GM12875 (cell line): ENCODE measurements around the gene HPS3.
"Not testable (repeated sequence)": the region's sequence is repeated elsewhere in the genome, so short reads cannot be mapped to it uniquely, and the experiment has no call there.

Experiments used
- H3K4me3 ChIP-seq: one replicate; pipeline ENCODE4 v1.5.1; 2011; ENCODE audit warnings: low read depth, low read length, control low read depth
- CTCF ChIP-seq: IDR thresholded peaks from 2 replicates; pipeline ENCODE4 v1.5.1; 2011; ENCODE audit warnings: low read depth, mild to moderate bottlenecking, control low read depth, inconsistent platforms, low read length, moderate library complexity, borderline replicate concordance; ENCODE audit not compliant: insufficient read depth

The HPS3 gene

GRCh38 chr3:149212386-149212785 lies 82.9 kb downstream of the HPS3 start:
- no peak for TF ChIP-seq CTCF
- no peak overlapping the region for H3K4me3 ChIP-seq

- TF ChIP-seq CTCF = no peak
- H3K4me3 ChIP-seq = no peak overlapping the region
Measured at GRCh38 chr3:149214702-149215101, 85.3 kb downstream of the HPS3 start.

- H3K4me3 ChIP-seq = no peak overlapping the region
- TF ChIP-seq CTCF = no peak
Measured at GRCh38 chr3:149215515-149215914, 86.1 kb downstream of the HPS3 start.

GRCh38 chr3:149216193-149216869 lies 86.9 kb downstream of the HPS3 start:
- TF ChIP-seq CTCF = no peak
- no peak overlapping the region for H3K4me3 ChIP-seq

GRCh38 chr3:149217347-149217746 lies 87.9 kb downstream of the HPS3 start:
- TF ChIP-seq CTCF = no peak
- no peak overlapping the region for H3K4me3 ChIP-seq

GRCh38 chr3:149219380-149220121 lies 90.1 kb downstream of the HPS3 start:
- H3K4me3 ChIP-seq = not testable (repeated sequence)

GRCh38 chr3:149221783-149222517 lies 92.5 kb downstream of the HPS3 start, which contains the start of gene CP:
Gene CP (minus strand): TSS chr3:149221829. CDS start chr3:149221792, 37 bp downstream.
- H3K4me3 ChIP-seq = no peak within 1 kb of the TSS
- TF ChIP-seq CTCF = no peak
